Glomerular visceral epithelial cell (primary cell): ENCODE measurements around the gene AHNAK.
"Not testable (repeated sequence)": the region's sequence is repeated elsewhere in the genome, so short reads cannot be mapped to it uniquely, and the experiment has no call there.

Experiments used
- DNase-seq: peaks from one replicate; pipeline ENCODE4 v3.0.0-alpha.2; 2016; ENCODE audit errors: extremely low spot score

AHNAK gene

GRCh38 chr11:62546244-62546928, at the start of gene AHNAK:
TSS of gene AHNAK (minus strand) at chr11:62546806. CDS start at chr11:62536098, 10,708 bp downstream.
- peak; percentile 65 for DNase-seq

- no peak for DNase-seq
Observed at GRCh38 chr11:62595124-62595523, 48.5 kb upstream of the AHNAK start.

- DNase-seq, result peak; percentile 56
Observed at GRCh38 chr11:62593434-62594044, 46.9 kb upstream of the AHNAK start.

GRCh38 chr11:62592989-62593421, 46.4 kb upstream of the AHNAK start:
- no peak for DNase-seq

- DNase-seq, result no peak
Observed at GRCh38 chr11:62592146-62592815, 45.7 kb upstream of the AHNAK start.

- peak; percentile 98 for DNase-seq
Observed at GRCh38 chr11:62591448-62592145, 45.0 kb upstream of the AHNAK start, which contains the start of gene TUT1. TSS of gene TUT1 (minus strand) at chr11:62591523. CDS start at chr11:62591485, 38 bp downstream.

GRCh38 chr11:62588966-62589637, 42.5 kb upstream of the AHNAK start:
- peak; percentile 26 for DNase-seq

GRCh38 chr11:62585356-62585755, 38.8 kb upstream of the AHNAK start:
- DNase-seq, result not testable (repeated sequence)

- DNase-seq, result not testable (repeated sequence)
Observed at GRCh38 chr11:62581735-62582134, 35.1 kb upstream of the AHNAK start.

GRCh38 chr11:62580959-62581715, 34.5 kb upstream of the AHNAK start:
- DNase-seq, result no peak

- DNase-seq, result no peak
Observed at GRCh38 chr11:62579252-62579651, 32.6 kb upstream of the AHNAK start.

- no peak for DNase-seq
Observed at GRCh38 chr11:62578541-62578940, 31.9 kb upstream of the AHNAK start.

- no peak for DNase-seq
Observed at GRCh38 chr11:62577046-62577714, 30.6 kb upstream of the AHNAK start.

GRCh38 chr11:62575837-62576236, 29.2 kb upstream of the AHNAK start:
- DNase-seq, result no peak

- no peak for DNase-seq
Observed at GRCh38 chr11:62575156-62575555, 28.6 kb upstream of the AHNAK start.

GRCh38 chr11:62574363-62575071, 27.9 kb upstream of the AHNAK start:
- no peak for DNase-seq

GRCh38 chr11:62573592-62574362, 27.2 kb upstream of the AHNAK start, which contains the start of gene EEF1G:
TSS of gene EEF1G (minus strand) at chr11:62573891. CDS start at chr11:62573842, 49 bp downstream.
- peak; percentile 100 for DNase-seq

- DNase-seq, result peak; percentile 32
Observed at GRCh38 chr11:62573006-62573591, 26.5 kb upstream of the AHNAK start.
